GM13976 (cell line): Measurements from ENCODE around the gene GDF7.

Source experiments
- DNase-seq: peaks from one replicate; pipeline ENCODE4 v3.0.0; 2012; ENCODE audit warnings: low spot score
- in situ Hi-C: fragments of 300-500 bp; cut with MboI; formaldehyde crosslinking; loops from one replicate; pipeline ENCODE4 v1.12.0; 2022; ENCODE audit warnings: low sequenced_read_pairs, mixed read lengths, inconsistent platforms; ENCODE audit not compliant: unreplicated experiment
- TF ChIP-seq, protein P1 (sequence below): IDR thresholded peaks from 2 replicates; pipeline ENCODE4 v1.5.1; 2012; ENCODE audit warnings: borderline replicate concordance, mild to moderate bottlenecking; ENCODE audit not compliant: insufficient read depth; ENCODE audit errors: extremely low read depth, missing control alignments, control extremely low read depth

Gene GDF7

DNA sequence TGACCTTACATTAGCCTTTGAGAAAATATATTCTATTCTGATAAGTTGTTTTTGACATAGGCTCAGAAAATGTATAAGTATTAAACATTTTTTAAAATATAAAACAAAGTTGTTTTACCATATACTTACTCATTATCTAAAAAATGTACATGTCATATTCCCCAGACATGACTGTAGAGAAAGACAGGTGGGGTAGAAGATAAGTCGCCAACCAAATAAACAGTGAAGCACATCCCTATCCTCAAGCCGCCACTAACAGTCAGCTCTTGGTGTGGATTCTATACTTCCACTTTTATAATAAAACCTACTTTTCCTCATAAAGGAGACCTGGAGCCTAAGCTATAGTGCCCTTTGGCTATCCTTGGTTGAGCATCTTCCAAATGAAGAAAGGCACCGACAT is 26.4 kb downstream of the GDF7 start:
- TF ChIP-seq, protein P1, sequence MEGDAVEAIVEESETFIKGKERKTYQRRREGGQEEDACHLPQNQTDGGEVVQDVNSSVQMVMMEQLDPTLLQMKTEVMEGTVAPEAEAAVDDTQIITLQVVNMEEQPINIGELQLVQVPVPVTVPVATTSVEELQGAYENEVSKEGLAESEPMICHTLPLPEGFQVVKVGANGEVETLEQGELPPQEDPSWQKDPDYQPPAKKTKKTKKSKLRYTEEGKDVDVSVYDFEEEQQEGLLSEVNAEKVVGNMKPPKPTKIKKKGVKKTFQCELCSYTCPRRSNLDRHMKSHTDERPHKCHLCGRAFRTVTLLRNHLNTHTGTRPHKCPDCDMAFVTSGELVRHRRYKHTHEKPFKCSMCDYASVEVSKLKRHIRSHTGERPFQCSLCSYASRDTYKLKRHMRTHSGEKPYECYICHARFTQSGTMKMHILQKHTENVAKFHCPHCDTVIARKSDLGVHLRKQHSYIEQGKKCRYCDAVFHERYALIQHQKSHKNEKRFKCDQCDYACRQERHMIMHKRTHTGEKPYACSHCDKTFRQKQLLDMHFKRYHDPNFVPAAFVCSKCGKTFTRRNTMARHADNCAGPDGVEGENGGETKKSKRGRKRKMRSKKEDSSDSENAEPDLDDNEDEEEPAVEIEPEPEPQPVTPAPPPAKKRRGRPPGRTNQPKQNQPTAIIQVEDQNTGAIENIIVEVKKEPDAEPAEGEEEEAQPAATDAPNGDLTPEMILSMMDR: no peak
- no peak for DNase-seq
- in situ Hi-C loops: no loop called here

DNA sequence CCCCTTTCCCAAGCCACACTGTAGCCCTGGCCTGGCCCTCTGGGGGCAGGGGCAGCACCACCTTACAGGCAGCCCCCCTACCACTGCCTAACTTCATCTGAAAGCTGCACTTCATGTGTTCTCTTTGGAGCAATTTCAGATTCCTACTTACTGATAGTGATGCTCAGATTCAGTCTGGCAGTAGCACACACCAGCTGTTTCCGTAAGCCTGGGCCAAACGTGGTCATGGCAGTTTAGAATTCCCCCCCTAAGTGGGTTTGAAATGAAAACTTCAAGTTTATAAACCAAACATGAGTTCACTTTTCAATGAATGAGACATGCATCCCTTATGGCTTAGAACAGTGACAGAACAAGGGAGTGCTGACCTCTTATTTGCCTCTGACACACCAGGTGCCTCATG is 29.4 kb downstream of the GDF7 start:
- no peak for DNase-seq
- TF ChIP-seq, protein P1: no peak
- in situ Hi-C loops: no loop called here

DNA sequence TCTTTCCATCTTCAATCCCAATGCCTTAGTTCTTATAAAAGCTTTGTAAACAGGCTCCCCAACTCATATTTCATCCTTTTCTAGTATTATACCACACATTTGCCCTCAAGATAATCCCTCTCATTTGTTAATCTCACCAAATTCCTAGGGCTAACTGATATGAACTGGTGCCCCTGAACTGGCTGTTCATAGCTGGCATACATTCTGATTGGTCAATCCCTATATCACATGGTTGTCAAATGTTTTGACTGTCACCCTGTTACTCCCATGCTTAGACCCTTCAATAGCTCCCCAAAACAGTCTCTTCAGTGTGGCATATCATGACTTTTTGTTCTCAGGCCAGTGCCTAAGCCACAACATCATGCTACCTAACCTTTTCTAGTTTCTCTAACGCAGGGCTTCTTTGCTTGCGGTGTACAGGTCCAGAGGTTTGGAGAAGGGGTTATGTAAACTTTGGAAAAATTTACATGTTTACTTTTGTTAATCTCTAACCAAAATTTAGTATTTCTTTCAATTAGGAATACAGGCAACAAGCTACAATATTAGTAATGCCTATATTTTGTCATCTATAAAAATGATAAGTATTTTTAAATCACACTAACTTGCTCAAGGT is 30.5 kb downstream of the GDF7 start:
- in situ Hi-C loops: no loop called here
- DNase-seq: no peak
- TF ChIP-seq, protein P1: no peak

DNA sequence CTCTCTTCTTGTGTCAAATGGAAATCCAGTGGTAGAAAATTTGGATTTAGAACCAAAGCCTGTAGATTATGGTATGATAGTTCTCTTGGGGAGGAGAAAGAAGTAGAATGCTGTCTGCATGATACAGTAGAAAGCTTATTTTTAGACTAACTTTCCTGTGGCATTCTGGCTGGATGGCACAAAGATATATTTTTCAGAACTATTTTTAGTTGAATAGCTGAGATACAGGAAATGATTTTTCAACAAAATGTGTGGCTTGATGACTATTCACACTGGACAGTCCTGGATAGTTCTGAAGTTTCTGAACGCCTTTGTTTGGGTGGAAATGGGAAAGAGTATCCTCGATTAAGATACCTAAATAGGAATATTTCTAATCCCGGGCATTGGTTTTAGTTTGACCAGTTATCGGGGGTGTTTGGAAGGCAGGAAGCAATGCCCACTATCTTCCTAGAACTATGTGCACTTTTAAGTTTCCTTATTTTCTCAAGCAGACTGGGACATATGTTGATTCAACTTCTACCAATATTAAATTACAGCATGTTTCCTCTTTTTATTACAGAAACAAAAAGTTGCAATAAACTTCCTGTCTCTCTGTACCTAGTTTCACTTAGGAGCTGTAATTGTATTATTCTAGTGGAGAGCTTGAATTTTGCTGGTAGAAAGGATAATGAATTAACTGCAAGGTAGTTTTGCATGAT is 32.1 kb downstream of the GDF7 start:
- in situ Hi-C loops: no loop called here
- DNase-seq: no peak
- TF ChIP-seq, protein P1: no peak

DNA sequence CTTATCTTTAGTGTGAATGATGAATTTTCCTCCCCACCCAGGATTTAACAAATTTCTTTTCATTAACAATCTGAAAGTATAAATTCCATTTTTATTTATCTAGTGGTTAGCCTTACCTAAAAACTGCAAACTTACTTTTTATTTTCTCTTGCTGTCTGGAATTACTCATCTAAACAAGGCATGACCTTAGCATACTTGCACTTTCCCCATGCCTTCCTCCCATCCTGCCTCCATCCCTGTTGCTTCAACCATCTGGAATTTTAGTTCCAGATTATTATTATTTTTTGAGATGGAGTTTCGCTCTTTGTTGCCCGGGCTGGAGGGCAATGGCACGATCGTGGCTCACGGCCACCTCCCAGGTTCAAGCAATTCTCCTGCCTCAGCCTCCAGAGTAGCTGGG is 35.6 kb downstream of the GDF7 start:
- TF ChIP-seq, protein P1: no peak
- in situ Hi-C loops: no loop called here
- no peak for DNase-seq

DNA sequence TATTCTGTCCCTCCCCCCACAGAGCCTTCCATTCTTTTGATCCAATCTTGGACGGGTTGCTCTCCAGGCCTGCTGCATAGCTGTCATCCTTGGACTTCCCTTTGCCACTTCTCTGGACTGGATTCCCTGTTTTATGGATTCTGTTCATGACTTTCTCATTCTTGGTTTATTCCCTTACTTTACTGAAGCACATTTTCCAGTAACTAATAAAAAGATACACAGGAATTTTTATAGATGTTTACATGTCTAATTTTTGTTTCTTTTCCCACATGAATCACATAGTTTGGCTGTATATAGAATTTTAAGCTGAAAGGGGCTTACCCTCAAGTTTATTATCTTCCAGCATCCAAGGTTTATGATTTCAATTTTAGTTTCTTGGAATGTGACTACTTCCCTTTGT is 37.9 kb downstream of the GDF7 start:
- TF ChIP-seq, protein P1: no peak
- in situ Hi-C loops: no loop called here
- DNase-seq: no peak
